Right kidney (tissue), 1 donor: ENCODE measurements around the gene FUOM.
"Not testable (repeated sequence)": the region's sequence is repeated elsewhere in the genome, so short reads cannot be mapped to it uniquely, and the experiment has no call there.

Experiments
- DNase-seq: peaks from one replicate; pipeline ENCODE4 v3.0.0-alpha.2; 2016

The FUOM gene

DNA sequence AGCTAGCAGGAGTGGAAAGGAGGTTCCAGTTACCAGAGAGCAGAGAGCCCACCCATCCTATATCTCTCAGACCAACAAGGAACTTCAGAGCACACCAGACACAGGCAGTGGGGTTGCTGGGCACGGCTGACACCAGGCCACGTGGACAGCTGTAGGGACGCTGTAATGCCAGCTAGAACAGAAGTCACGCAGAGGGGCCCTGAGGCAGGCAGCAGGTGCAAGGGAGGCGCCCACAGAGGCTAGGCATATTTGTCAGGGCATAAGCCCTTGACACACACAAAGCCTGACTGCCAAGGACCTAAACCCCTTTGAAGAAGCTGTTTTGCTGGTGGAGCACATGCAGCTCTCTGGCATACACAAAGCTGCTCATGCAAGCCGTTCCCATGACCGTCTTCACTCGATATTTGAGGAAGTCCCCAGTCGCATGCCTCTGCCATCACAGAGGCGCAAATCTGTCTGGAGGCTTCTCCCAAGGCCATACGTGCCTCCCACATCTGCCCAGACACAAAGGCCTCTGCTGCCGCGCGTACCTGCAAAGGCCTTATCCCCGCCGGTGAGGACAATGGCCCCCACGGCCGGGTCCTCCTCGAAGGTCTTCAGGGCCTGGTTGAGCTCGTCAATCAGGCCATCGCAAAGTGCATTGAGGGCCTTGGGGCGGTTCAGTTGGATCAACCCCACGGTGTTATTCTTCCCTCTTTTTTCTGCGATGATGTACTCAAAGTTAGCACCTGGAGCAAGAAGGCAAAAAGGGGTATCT is 12.4 kb upstream of the FUOM start:
- no peak for DNase-seq

DNA sequence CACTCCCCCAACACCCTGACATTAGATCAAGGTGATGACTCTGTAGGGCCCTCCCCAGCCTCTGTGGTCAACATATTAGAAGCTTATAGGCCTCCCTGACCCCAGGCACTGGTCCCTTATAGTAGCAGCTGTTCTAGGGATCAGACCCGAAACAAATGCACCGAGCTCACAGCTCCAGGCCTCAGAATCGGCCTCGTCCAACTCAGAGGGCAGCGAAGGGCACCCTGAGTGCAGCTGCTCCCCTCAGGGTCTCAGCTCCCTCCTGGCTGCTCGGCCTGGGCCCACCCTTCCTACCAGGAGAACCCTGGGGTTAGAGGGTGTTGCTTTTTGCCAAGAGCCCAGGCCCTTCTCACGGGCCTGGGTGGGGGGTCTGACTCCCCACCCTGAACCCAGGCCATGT is 10.3 kb upstream of the FUOM start:
- no peak for DNase-seq

DNA sequence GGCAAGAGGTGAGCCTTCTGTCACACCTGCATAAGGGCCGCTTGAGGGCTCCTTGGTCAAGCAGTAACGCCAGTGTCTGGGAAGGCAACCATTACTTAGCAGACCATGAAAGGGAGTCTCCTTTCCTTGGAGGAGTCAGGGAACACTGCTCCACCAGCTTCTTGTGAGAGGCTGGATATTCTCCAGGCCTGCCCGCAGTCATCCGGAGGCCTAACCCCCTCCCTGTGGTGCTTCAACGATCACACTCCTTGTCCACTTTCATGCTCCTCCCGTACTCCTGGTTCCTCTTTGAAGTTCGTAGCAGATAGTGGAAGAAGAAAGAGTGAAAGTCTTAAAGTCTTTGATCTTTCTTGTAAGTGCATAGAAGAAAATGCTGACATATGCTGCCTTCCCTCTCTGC is 9.6 kb upstream of the FUOM start:
- DNase-seq: not testable (repeated sequence)

DNA sequence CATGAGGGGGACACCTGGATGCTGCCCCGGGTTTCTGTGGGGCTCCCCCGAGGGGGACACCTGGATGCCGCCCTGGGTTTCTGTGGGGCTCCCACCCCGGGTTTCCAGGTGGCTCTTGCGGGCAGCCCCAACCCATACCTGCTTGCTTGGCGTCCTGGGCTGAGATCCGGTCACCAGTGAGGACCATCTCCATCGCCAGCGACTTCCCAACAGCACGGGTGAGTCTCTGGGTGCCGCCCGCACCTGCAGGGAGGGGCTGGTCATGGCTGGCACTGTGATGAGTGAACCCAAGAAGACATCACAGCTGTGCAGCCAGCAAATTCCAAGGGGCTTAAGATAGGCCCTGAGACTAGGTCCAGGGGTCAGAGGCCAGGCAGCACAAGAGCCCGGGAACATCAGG is 8.9 kb upstream of the FUOM start:
- no peak for DNase-seq

DNA sequence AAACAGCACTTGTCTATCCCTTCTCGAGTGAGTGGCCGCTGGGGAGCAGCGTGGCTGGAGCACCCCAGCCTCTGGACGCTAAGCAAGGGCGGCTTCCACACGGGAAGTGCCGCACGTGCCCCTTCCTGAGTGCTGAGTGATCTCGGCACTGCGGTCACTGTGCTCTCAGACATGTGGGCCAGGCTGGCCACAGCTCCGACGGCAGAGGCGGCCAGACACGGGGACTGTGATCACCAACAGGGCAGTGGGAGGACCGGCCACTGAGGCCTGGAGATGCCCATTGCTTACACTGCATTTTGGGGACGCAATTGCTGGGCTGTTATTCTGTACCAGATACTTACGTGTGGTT is 8.3 kb upstream of the FUOM start:
- no peak for DNase-seq

DNA sequence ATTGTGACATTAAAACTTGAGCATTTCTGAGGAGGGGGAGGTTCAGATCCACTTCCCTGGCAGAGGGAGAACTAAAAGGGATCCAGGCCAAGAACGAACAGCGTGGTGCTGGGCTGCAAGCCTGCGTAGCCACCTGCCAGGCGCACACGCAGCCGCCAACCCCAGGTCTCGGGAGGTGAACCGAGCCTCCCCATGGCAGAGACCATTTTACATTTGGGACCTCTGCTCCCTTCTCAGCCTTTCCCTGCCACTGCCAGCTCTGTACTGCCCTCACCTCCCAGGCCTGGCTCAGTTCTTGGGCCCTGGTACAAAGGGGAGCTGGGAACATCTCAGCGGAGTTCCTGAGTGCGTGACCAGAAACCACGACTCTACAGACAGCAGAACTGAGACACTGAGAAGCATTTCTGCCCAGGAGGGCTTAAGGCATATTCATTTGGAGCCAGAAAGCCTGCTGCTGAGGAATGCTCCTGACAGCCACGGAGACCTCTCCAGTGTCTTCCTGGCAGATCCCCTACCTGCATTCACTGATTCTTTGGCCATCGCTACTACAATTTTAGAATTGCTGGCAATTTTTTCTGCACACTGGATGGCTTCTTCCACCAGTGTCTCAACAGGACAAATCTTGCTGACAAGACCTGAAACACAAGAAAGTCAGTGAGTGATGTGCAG is 7.8 kb upstream of the FUOM start:
- DNase-seq: no peak

DNA sequence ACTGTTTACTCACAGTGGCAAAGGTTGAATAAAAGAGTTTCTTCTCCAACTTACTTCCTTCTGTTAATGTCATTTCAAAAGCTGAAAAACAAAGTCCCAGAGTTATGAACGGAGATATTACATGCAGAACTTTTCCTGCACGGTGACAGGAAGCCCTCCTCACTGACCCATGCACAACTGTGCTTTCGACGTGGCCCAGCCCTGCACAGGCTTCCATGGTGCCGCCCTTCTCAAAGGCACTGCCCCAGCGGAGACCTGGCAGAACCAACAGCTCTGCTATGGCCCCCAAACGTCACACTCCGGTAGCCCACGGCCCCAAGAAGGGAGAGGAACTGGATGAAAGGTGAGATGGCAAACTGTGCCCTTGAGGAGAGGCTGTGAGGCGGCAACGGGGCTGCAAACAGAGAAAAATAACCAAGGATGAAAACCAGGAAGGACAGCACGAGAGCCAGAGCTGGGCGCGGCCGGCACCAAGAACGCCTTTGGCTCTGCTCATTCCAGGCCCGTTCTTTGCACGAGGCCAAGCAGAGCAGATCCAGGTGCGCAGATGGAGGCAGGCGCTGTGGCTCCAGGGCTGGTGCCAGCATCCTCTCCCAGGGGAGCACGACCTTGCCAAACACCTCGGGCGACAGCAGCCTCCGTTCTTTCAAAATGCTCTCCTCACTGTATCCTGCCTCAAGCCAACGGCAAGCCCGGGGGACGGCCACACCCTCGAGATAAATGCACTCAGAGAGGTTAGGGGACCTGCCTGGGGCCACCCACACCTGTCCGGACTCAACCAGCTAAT is 7.0 kb upstream of the FUOM start:
- DNase-seq: no peak

DNA sequence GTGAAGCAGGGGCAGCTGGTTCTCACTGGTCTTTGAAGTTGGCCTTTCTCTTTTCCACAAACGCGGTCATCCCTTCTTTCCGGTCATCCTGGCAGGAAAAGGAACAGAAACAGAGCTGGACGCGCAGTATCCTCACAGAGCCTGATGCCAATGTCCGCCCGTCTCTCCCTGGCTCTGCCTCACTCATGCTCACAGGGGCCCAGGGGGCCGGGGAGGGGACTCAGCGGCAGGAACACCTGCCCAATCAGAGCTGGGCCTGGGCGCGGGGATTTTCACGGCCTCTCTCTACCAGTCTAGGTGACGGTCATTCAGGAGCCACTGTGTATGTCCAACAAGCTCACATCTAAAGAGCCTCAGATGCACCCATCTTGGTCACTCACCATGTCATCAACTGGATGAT is 5.0 kb upstream of the FUOM start:
- no peak for DNase-seq

DNA sequence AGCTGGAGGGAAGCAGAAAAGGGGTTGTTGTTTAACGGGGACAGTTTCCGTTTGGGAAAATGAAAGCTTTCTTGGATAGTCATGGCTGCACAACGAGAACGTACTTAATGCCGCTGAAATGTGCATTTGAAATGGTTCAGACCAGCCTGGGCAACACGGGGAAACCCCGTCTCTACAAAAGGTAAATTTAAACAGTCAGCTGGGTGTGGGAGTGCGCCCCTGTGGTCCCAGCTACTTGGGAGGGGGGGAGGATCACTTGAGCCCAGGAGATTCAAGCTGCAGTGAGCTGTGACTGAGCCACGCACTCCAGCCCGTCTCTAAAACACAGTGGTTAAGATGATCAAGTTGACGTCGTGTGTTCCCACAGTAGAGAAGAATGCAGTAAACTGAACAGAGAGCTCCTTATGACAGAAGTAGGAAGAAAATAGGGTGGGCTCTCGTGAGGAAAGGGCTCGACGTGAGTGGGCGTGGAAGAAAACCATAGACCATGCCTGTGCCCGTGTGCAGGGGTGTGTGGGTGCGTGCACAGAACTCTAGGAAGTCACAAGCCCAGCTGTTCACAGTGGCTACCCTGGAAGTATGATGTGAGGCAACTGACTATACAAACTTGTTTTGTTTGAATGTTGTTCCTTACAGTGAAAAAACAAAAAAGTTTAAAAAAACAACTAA is 4.1 kb upstream of the FUOM start:
- no peak for DNase-seq

DNA sequence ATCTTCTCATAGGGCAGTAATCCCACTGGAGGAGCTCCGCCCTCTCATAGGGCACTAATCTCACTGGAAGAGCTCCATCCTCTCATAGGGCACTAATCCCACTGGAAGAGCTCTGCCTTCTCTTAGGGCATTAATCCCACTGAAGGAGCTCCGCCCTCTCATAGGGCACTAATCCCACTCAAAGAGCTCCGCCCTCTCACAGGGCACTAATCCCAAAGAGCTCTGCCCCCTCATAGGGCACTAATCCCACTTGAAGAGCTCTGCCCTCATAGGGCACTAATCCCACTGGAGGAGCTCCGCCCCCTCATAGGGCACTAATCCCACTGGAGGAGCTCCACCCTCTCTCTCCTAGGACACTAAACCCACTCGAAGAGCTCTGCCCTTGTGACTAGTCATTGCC is 3.4 kb upstream of the FUOM start:
- no peak for DNase-seq

DNA sequence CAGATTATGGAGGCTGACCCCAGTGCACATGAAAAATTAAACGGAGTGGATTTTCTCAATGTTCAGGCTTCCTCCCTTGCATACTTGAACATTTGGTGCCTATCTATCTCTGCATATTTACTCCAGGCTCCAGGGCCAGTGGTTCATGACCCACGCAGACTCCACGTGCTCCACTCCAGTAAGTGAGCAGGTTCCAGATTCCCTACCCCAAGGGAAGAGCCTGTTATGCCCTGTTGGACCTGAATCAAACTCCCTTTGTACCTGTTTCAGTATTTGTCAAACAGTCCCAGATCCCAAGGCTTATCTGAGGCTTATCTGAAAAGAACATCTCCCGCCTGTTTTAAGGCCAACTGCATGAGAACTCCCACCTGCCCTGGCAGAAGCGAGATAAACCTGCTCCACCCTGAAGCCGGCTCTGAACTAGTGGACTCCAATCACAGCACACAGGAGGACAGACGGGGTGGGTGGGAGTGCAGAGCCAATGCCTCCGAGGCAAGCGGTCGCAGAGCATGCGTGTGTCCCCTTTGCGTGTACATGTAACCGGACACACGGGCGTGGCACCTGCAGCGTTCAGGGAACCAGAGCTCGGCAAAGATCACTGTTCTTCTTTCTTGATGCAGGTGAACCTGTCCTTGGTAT is 2.3 kb upstream of the FUOM start:
- no peak for DNase-seq

DNA sequence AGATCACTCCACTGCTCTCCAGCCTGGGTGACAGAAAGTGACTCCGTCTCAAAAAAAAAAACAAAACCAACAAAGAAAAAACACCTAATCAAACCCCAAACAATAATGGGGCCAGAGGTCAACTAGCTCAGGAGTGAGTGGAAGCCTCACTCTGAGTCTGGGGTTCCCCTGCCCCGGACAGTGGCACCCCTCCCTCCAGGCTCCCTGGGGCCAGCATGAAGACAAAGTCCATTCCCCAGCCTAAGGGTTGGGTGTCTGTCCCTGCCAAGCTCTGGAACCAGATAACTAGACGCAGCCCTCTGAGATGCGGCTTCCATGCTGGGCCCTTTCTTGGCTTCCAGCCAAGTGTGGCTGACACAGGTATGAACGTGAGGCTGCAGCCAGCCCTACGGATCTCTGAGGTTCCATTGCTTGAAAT is 1.7 kb upstream of the FUOM start:
- DNase-seq: no peak

DNA sequence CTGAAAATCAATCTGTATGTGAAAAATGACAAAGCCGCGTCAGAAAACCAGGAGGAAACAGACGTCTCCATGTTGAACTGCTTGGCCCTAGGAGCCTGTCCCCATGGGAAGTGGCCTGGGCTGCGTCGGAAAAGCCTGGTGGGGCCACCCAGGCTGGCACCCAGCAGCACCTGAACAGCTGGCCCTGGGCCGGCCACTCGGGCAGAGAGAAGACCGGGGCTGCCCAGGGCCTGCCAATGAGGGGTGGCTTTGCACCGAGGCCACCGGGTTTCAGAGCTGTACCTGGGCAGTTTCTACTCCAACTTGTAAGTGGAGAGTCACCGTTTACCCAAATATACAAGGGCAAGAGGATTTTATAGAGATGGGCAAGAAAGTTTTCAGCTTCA is 1.1 kb upstream of the FUOM start:
- DNase-seq: no peak

DNA sequence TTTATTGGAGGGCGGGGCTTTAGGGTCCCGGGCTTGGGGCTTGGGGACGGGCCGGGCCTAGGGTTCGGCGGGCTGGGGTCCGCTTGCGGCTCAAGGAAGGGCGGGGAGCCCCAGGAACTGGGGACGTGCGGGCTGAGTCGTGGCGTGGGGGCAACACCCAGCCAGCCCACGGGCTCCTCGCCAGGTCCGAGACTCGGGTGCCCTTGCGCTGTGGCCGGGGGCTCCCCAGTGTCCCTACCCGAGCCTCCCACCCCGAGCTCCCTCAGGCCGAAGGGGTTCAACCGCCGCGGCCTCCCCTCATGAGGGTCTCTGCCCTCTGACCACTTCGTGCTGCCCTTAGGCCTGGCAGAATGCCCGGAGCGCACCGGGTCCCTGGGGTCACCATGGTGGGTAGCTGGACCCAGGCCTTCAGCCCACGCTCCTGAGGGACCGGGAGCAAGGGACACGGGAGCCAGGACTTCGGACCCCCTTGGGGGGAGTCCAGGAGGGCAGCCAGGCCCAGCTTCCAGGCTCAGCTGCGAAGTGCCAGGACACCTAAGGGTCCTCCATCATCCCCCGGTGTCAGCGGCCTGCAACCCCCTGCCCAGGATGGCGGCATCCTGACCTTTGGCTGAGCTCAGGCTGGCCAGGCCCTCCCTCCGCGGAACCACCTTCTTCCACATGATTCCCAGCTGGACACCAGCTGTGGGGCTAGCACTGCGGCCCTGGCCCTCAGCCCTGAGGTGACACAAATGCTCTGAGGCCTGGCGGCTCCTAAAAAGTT is 524 bp upstream of the FUOM start:
- no peak for DNase-seq

DNA sequence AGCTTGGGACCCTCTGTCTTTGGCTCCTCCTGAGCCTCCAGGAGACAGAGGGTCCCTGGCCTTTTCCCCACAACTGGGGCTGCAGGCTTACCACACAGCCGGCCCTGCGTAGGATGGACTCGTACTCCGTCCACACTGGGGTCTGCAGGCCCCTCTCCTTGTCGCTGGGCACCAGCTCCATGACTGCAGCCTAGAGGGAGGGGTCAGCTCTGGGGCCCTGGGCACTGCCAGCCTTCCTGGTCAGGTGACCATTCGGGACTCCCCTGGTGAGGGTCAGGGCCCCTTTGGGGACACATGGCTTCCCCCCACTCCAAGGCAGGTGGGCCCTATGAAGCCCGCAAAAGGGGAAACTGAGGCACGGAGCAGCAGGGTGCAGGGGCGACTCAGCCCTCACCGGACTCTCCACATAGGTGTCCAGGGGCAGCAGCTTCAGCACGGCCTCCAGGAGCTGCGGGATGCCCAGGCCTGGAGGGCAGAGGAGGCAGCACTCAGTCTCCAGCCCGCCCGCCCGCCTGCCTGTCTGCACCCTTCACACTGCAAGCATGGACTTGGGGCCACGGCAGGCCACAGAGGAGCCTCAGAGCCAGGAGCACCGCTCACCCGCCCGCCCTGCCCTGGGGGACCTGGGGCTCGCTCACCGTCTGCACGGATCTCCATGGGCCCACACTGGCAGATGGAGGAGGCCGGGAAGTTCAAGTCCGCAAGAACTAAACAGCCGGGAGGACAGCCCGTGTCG is 1.1 kb downstream of the FUOM start:
- no peak for DNase-seq

DNA sequence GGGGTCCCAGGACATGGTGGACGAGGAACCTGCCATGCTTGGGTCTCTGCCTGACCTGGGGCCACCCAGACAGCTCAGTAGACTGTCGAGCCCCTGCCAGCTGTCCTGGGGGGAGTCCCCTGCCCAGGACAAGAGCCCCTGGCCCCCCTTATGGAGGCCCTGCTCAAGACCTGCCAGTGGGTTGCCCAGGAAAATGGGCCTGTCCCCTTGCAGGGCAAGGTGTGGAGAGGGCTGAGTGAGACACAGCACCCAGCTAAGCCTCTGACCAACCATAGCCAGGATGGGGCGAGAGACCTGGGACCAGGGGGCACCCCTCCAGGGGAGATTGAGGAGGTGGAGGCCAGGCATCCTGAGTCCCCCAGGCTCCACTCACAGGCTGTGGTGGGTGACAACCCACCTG is 1.8 kb downstream of the FUOM start:
- DNase-seq: no peak

DNA sequence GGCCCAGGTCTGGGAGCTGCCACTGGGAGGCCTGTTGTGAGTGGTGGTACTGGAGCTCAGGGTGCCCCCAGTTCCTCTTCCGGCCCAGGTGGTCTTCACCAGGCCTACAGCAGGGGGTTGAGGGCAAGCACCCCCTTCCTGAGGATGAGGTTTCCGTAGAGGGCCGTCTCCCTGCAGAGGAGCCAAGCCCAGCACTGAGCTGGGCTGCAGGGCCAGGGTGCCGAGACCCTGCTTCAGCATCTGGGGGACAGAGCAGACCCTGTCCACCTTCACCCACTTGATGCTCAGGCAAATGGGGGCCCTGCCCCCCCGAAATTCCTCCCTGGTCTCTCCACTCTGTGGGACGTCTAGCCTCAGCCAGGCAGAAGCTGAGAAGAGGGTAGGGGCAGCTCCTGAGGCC is 2.6 kb downstream of the FUOM start:
- no peak for DNase-seq

DNA sequence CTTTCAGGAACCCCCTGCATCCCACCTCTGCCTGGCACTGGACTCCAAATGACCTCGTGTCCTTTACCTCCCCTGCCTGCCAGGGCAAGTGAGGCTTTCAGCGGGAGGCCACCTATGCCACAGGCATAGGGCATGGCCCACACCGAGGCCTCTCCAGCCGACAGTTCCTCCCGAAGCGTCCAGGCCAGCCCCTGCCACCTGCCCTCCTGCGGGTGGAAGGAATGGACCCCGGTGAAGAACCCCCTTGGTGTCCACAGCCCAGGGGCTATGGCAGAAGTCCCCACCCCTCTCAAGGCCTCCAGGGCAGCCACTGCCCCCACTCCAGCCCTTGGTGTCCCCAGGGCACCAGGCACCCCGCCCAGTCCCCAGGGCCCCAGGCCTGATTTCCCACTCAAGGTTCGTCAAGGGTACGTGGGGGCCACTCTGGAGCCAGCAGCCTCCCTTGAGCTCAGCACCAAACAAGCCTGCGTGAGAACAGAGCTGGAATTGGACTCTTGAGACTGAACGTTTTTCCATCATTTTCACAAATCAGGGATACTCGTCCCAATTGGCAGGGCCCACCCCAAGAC is 3.1 kb downstream of the FUOM start:
- no peak for DNase-seq

DNA sequence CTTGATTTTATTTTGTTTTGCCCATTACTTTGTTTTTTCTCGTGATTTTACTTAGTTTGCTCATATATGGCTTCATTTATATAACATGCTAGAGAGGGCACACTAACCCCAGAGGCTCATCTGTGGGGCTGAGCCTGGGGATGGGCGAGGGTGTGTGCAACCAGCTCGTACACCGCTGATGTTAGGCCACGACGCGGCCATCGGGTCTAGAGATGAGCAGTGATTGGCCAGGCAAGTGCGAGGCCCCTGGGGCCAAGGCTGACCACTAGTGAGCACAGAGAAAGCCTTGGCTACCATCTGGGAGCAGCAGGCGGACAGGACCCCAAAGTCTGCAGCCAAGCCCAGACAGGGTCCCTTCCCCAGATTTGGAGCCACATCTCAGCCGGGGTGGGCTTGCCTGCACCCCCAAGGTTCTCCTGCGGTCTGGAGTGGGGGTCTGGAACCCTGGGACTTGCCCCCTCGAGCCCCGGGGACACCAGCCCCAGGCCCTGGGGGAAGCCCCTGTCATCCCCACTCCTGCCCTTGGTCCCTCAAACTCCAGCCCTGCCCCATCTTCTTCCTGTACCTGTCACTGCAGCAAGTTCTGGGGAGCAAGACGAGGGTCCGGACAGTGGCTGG is 3.7 kb downstream of the FUOM start:
- no peak for DNase-seq
